ENCODE data around the gene CLCN6. TPM values are rescaled to one million over a fixed set of nuclear protein-coding genes. Genes with fewer than 3 reads are reported as not detected.

CLCN6 gene
- total and polyA plus RNA-seq, 2 of the 8 experiments (the other 6 are each of a cell fraction or from before 2014, with no cell fraction given) = 15.7 to 26.0 TPM

DNA sequence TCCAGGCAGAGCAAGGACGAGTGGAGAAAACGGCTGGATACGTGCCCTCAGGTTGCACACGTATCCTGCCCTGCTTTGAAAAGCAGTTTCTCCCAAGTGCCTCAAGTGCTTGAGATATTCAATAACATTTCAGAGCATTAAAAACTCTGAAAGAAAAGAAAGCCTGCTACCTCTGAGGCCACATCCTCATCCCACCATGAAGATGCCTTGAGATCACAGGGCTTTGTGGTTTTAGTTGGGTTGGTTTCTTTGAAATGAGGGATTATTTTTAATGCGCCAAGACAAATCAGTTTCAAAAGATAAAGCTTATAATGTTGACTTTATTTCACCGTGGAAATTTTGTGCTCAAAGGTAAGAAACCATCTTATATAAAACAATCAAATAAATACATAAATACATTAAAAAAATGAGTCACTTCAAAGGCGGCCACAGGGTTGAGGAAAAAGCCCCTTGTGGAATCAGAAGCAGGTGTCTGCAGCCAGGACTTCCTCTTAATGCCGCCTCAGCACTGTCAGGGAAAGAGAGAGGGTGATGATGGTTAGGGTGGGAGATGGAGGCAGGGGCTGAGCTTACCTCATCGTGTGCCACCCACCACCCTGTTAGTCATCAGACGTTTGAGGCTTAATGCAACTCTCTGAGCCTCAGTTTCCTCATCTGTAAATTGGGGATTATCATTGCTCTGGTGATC lies 51.3 kb downstream of the CLCN6 start:
- FAIRE-seq (no peak), DNase-seq (ENCODE audit: low read depth in 1 of 2, low spot score in 2 of 2) (no peak)
- H2BK15ac ChIP-seq (ENCODE audit: low read length) = no peak overlapping the region
- H2BK20ac ChIP-seq (ENCODE audit: low read length) = no peak overlapping the region
- H2AFZ ChIP-seq (ENCODE audit: low read length) = no peak overlapping the region
- no peak overlapping the region for H3K27ac ChIP-seq (ENCODE audit: low read depth, low read length)
- H3K79me2 ChIP-seq (ENCODE audit: control insufficient read depth in 1 of 2, insufficient read depth in 2 of 2, low read length in 2 of 2) = no peaks in the 10 kb centered on the region
- CTCF ChIA-PET (ENCODE audit: partially characterized antibody) = interaction anchor here (0.7 to 4.9 kb wide), 10 partner anchors 8 to 39 kb away, joined by 3 to 21 read pairs (median 4); partner anchors contain the start of gene NPPA
- H3K23ac ChIP-seq (ENCODE audit: insufficient read length) = no peak overlapping the region
- no peak overlapping the region for H2AK5ac ChIP-seq (ENCODE audit: low read depth, low read length)
- no peak overlapping the region for H3K4me2 ChIP-seq (ENCODE audit: insufficient read depth in 1 of 2, low read depth in 2 of 2, low read length in 2 of 2)
- peaks cover 0 to 22% (median 13%) of the 10 kb centered on the region in 4 experiments; a peak in 6 of 7 replicates for H3K27me3 ChIP-seq (replicated peaks in 1 of 4; ENCODE audit: control insufficient read depth in 3 of 4, extremely low read depth in 1 of 4, insufficient read depth in 3 of 4, low read length in 3 of 4)
- WGBS, 2 experiments (ENCODE audit: extremely low coverage in 1 of 2, insufficient coverage in 1 of 2, insufficient read length in 1 of 2, insufficient replicate concordance in 2 of 2, low coverage in 1 of 2, low lambda C conversion rate in 2 of 2, missing lambda C conversion rate in 1 of 2) = 79% methylated on average over 10 of the region's 10 CpGs; no CpG with 5 or more reads in 1 of the 2 experiments
- H2BK12ac ChIP-seq (ENCODE audit: low read depth, low read length) = no peak overlapping the region
- no peak overlapping the region for H3K4me3 ChIP-seq (ENCODE audit: extremely low read depth in 1 of 4, insufficient read depth in 2 of 4, low read depth in 3 of 4, low read length in 4 of 4)
- no peak overlapping the region for H4K8ac ChIP-seq (ENCODE audit: extremely low read depth, insufficient read depth, low read length)
- POLR2A ChIA-PET (ENCODE audit: partially characterized antibody) = interaction anchor here (0.5 to 9.0 kb wide), 3 partner anchors 34 to 101 kb away, joined by 3 to 81 read pairs (median 3); no protein-coding TSS in a partner anchor
- no peaks in the 10 kb centered on the region for H3K79me1 ChIP-seq (ENCODE audit: low read depth, low read length)
- H2BK120ac ChIP-seq (replicated peaks; ENCODE audit: low read depth, low read length) = no peak overlapping the region
- H2BK5ac ChIP-seq (ENCODE audit: low read depth, low read length) = no peak overlapping the region
- no peak overlapping the region for H4K5ac ChIP-seq (ENCODE audit: insufficient read length, low read depth, low read length)
- peaks cover 0 to 4% of the 10 kb centered on the region in 2 experiments for H4K20me1 ChIP-seq (replicated peaks in 1 of 2; ENCODE audit: control insufficient read depth in 1 of 2, insufficient read depth in 2 of 2, low read length in 2 of 2)
- H3K9me3 ChIP-seq (ENCODE audit: insufficient read depth in 2 of 2, low read depth in 1 of 2, low read length in 1 of 2) = no peaks in the 10 kb centered on the region
- no peak overlapping the region for H3K4ac ChIP-seq (replicated peaks; ENCODE audit: insufficient read length, low read depth, low read length)
- H3K56ac ChIP-seq (replicated peaks; ENCODE audit: insufficient read length, low read depth, low read length) = no peak overlapping the region
- H3K9ac ChIP-seq (replicated peaks in 1 of 4; ENCODE audit: extremely low read depth in 1 of 4, low read depth in 3 of 4, low read length in 3 of 4) = no peak overlapping the region
- no peak overlapping the region for H3K18ac ChIP-seq (ENCODE audit: extremely low read depth, low read length)
- H3K4me1 ChIP-seq (replicated peaks in 1 of 4; ENCODE audit: control insufficient read depth in 3 of 4, insufficient read depth in 4 of 4, low read length in 3 of 4) = peaks cover 0 to 3% (median 1%) of the 10 kb centered on the region in 4 experiments; a peak in 1 of 7 replicates
- H4K91ac ChIP-seq (replicated peaks; ENCODE audit: insufficient read length, low read length) = no peak overlapping the region
- H3K36me3 ChIP-seq (ENCODE audit: control insufficient read depth in 2 of 4, insufficient read depth in 4 of 4, low read length in 3 of 4) = no peaks in the 10 kb centered on the region
- H3K23me2 ChIP-seq (ENCODE audit: low read depth, low read length) = peaks cover 3% of the 10 kb centered on the region; the same call in 1 of the 2 replicates
- no peak overlapping the region for H3K14ac ChIP-seq (ENCODE audit: insufficient read length)
- TF ChIP-seq SIN3A (conservative IDR thresholded peaks at IDR 0.05 in 1 of 2, IDR thresholded peaks at IDR 0.05 in 1 of 2; ENCODE audit: low read depth in 1 of 2, low read length in 2 of 2) = no peak
- no peak for TF ChIP-seq NANOG (IDR thresholded peaks at IDR 0.05; ENCODE audit: insufficient read depth, low read depth, low read length, poor library complexity, severe bottlenecking)
- no peak for TF ChIP-seq EP300 (IDR thresholded peaks at IDR 0.05; ENCODE audit: borderline replicate concordance in 1 of 2, low read depth in 2 of 2, low read length in 2 of 2)
- TF ChIP-seq HDAC2 (IDR thresholded peaks at IDR 0.05; ENCODE audit: borderline replicate concordance in 1 of 2, low read depth in 2 of 2, low read length in 2 of 2) = no peak
- TF ChIP-seq BRCA1 (IDR thresholded peaks at IDR 0.05; ENCODE audit: low read depth, low read length) = no peak
- TF ChIP-seq TAF7 (optimal IDR thresholded peaks at IDR 0.05; ENCODE audit: borderline replicate concordance, low read depth, low read length) = no peak
- TF ChIP-seq POLR2AphosphoS5 (IDR thresholded peaks at IDR 0.05; ENCODE audit: low read depth, low read length) = no peak
- TF ChIP-seq EZH2 (IDR thresholded peaks at IDR 0.05; ENCODE audit: low read depth, low read length, severe bottlenecking) = no peak
- no peak for TF ChIP-seq EGR1 (IDR thresholded peaks at IDR 0.05; ENCODE audit: borderline replicate concordance, low read depth, low read length)
- no peak for TF ChIP-seq YY1 (IDR thresholded peaks at IDR 0.05; ENCODE audit: low read depth, low read length)
- TF ChIP-seq CBX5 (IDR thresholded peaks at IDR 0.05; ENCODE audit: low read depth, low read length) = no peak
- no peak for TF ChIP-seq SRF (IDR thresholded peaks at IDR 0.05; ENCODE audit: low read depth, low read length)
